Measurements from ENCODE around the gene CADM1. TPM values are rescaled to one million over a fixed set of nuclear protein-coding genes. Genes with fewer than 3 reads are reported as not detected.

The CADM1 gene
- total and polyA plus RNA-seq, 9 of the 15 experiments (the other 6 are each of a cell fraction or from before 2014, with no cell fraction given): 0.42 TPM; not detected in 8

- no TSS peak for BruUV-seq (replicated peaks)
- no peak for FAIRE-seq
- ATAC-seq: no peak
- no peak for DNase-seq (ENCODE audit: extremely low read depth in 1 of 4, low spot score in 3 of 4)
- no peaks in the 10 kb centered on the region for H3K79me2 ChIP-seq (ENCODE audit: control insufficient read depth, insufficient read depth, low read length)
- ChIA-PET CTCF (ENCODE audit: low intra/inter-chr PET ratio) (no interaction called here), POLR2A (no interaction called here)
- 0% methylated on average over 1 of the region's 1 CpG for WGBS (ENCODE audit: insufficient coverage, low coverage, missing lambda C conversion rate)
- no peak overlapping the region for H3K27ac ChIP-seq (ENCODE audit: extremely low read depth, low read depth, low read length)
- 0 out of 2 replicates have a peak, but pooled peaks cover 5% of the 10 kb centered on the region for H4K20me1 ChIP-seq (replicated peaks; ENCODE audit: control insufficient read depth, insufficient read depth, low read length)
- intact Hi-C loops (cut with micrococcal nuclease): no loop called here
- no peaks in the 10 kb centered on the region for H3K9me1 ChIP-seq (ENCODE audit: control insufficient read depth, insufficient read depth, low read length)
- H2AFZ ChIP-seq (ENCODE audit: low read depth, low read length): no peak overlapping the region
- H3K36me3 ChIP-seq (ENCODE audit: control insufficient read depth, insufficient read depth, low read length): no peaks in the 10 kb centered on the region
- H3K4me3 ChIP-seq: no peak overlapping the region
- in situ Hi-C loops (cut with MboI): no loop called here
- no peaks in the 10 kb centered on the region for H3K27me3 ChIP-seq (ENCODE audit: control insufficient read depth in 2 of 2, insufficient read depth in 2 of 2, low read length in 2 of 2)
- H3K9ac ChIP-seq (ENCODE audit: insufficient read depth in 1 of 2, low read depth in 2 of 2, low read length in 2 of 2): no peak overlapping the region
- no peak overlapping the region for H3K4me2 ChIP-seq (ENCODE audit: insufficient read depth, low read length)
- H3K9me3 ChIP-seq (replicated peaks; ENCODE audit: control insufficient read depth, insufficient read depth, low read depth, low read length): no peaks in the 10 kb centered on the region
- H3K4me1 ChIP-seq (replicated peaks in 1 of 2; ENCODE audit: control insufficient read depth in 2 of 2, insufficient read depth in 2 of 2, low read length in 2 of 2): no peaks in the 10 kb centered on the region
- TF ChIP-seq MAX (CRISPR knock-in tag; IDR thresholded peaks at IDR 0.05): no peak
- no peak for TF ChIP-seq RERE (CRISPR knock-in tag; IDR thresholded peaks at IDR 0.05; ENCODE audit: borderline replicate concordance)
- no peak for TF ChIP-seq PREB (CRISPR knock-in tag; IDR thresholded peaks at IDR 0.05)
- no peak for TF ChIP-seq ZNF57 (CRISPR knock-in tag; IDR thresholded peaks at IDR 0.05)
- no peak for TF ChIP-seq ZNF24 (IDR thresholded peaks at IDR 0.05)
- TF ChIP-seq ZNF512 (tag; IDR thresholded peaks at IDR 0.05): no peak
- no peak for TF ChIP-seq SMARCA4 (IDR thresholded peaks at IDR 0.05)
- TF ChIP-seq MEIS2 (IDR thresholded peaks at IDR 0.05; ENCODE audit: partially characterized antibody): no peak
- TF ChIP-seq ELK3 (CRISPR knock-in tag; IDR thresholded peaks at IDR 0.05): no peak
- no peak for TF ChIP-seq ZNF408 (CRISPR knock-in tag; IDR thresholded peaks at IDR 0.05; ENCODE audit: low read depth)
- no peak for TF ChIP-seq HLTF (IDR thresholded peaks at IDR 0.05)
- no peak for TF ChIP-seq LCOR (CRISPR knock-in tag; IDR thresholded peaks at IDR 0.05)
- TF ChIP-seq ZNF589 (CRISPR knock-in tag; IDR thresholded peaks at IDR 0.05; ENCODE audit: low read depth): no peak
- TF ChIP-seq KDM2B (CRISPR knock-in tag; IDR thresholded peaks at IDR 0.05): no peak
- no peak for TF ChIP-seq SIN3B (IDR thresholded peaks at IDR 0.05; ENCODE audit: low read depth)
Observed at GRCh38 chr11:115197433-115197832, 306.8 kb downstream of the CADM1 start.

Measured in K562 (cell line).